Activated CD4-positive, alpha-beta T cell treated with anti-CD3 and anti-CD28 coated beads, Interleukin-2, Interleukin-4, amounts not matched to agents 100 ng/mL and 50 ng/mL, durations not matched to agents 16 hours and 8 hours (primary cell): ENCODE data around the gene CBY2.
A peak's percentile ranks its signal among the peaks of the same experiment; 100 is the strongest.

Experiments
- DNase-seq: peaks from one replicate; pipeline ENCODE4 v3.0.0-alpha.2; 2020; ENCODE audit warnings: low spot score

CBY2 gene

DNA sequence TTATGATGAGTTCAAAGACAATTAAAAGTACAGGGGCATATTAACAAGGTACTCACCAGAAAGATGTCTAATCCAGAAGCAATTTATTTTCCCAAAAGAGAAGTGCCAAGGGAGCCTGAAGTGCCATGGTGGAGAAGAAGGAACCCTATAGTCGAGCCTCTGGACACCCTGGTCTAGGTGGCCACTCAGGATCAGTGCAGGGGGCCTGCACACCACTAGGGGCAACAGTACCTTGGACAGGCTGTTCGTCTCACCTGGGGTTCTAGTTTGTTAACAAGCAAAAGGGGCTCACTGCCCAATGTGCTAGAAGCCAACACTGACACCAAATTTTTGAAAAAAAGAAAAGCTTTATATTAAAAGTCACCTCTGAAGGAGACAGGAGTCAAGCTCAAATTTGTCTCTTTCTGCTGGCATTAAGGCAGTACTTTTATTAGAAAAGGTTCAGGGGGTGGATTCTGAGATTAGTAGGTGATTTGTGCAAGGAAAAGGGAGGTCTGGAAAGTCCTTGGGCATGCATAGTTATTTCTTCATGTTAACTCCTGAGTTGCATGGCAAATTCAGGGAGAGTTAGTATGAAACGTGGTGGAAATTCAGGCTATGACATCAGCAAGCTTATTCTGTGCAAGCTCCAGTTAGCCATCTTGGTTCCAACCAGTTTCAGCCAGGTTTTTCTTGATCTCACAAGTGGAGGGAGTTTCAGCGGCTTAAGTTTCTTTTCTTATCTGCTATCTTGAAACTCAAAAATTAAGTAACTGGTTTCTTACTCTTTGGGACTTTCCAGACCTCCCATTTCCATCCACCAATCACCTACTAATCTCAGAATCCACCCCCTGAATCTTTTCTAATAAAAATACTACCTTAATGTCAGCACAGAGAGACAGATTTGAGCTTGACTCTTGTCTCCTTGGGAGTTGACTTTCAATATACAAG is 884 bp upstream of the CBY2 start:
- peak; percentile 68 for DNase-seq

DNA sequence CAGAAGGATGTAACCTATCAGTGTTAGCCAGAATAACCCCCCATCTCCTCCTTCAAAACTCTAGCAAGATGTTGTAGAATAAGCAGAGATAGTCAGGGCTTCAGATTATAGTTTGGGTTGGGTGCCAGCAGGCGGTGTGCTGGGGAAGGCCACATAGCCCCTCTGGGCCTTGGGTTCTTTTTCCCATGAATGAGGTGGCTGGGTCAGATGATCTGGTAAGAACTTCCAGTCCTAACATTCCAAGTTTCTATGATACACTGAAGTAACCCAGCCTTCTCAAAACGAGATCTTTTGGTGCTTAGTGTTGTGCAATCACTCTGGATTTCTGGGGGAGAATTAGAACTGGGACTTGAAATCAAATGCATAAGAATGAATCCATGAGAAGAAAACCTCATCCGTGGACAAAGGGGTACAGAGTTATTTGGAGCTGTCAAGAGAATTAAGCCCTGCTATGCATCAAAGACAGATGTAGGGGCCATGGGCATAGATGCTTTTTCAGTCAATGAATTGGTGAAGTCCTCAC is 810 bp downstream of the CBY2 start:
- DNase-seq = no peak

DNA sequence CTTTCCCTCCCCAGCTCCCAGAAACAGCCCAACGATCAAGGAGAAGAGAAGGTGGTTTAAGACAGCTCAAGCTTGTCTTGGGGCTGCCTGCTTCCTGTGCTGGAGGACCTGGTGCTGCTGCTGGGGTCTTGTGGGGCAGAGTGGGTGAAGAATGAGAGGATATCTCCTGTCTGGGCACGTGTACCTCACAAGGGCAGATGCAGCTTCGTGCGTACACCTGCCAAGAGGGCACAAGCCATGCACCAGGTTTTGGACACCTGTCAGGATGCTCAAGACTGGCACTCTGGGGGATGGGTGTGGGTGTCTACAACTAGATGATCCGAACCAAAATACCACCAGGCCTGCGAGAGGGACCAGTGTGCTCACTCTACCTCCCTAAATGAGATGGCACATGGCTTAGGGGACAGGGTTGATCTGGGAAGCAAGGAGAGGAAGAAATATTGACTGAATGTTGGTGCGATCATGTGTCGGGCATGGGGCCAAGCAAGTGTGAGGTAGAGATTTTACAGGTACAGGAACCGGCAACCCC is 2.2 kb downstream of the CBY2 start:
- no peak for DNase-seq

DNA sequence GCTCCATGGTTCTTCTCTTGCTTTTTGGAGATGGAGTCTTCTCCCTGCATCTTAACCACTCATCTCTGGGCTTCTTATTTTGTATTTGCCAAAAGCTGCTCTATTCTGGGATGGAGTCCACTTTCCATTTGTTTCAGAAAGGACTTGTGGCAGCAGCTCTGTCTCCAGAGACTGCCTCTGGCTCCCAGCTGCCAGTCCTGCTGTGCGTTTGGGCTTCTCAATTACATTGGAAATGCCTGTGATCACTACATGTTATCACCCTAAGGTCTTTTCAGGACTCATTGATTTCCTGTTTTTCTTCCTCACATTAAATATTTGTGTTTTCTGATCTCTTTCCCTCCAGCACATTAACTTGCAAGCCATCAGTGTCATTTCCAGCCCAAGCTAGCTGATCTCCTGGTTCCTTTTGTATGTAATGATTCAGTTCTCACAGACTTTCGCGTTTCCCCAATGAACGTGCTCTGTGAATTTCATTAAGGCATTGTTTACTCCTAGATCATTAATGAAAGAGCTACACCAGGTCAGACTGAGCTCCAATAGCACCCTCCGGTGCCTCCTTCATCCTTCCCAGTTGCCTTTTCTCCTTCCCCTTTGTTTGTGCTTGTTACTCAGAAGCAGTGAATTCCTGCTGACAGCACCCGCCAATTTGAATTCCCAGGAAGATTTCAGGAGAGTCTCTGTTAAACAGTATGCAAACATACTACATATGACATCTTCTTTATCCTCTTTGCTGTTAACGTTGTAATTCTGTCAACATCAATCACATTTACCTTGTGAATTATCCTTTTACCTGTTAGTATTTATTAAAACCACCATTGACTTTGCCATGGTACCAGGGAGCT is 3.0 kb downstream of the CBY2 start:
- no peak for DNase-seq

DNA sequence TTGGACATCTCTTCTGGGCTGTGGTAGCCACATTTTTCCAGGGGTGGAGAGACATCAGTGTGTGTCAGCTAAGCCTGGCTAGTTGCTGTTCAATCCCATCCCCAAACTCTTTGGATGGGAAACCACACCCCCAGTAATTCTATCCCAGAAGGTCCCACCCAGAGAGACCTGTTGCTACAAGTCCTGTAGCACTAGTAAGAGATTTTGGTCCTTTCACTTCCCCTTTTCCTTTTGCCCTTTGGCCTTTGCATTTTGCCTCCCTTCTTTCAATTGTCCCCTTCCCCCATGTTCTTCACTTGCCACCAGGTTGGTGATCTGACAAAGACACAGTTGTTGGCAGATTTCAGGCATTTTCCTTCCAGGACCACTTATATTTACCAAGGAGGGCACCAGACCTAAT is 3.8 kb downstream of the CBY2 start:
- no peak for DNase-seq

DNA sequence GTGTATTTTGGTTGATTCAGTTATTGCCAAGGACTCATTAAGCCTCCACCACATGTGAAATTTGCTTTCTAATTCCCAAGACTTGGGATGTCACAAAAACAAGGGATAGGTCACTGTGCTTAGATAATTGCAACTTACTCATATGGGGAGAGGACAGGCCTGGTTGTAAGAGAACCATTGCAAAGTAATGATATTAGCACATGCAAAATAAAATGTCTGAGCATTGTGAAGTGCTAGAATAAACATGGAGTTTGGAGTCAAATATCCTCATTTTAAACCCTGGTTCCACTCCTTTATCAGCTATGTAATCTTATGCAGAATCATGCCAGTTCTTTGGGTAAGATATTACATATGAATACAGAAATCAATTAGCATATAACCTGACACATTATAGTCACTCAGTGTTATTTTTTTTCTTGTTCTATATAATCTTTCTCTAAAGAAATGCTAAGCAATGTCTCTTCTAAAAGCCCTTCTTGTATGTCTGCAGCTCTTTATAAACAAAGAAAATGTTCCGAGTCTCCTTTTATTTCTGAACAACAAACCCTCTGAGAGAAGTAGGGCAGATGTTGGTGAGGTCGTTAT is 5.5 kb downstream of the CBY2 start:
- DNase-seq = no peak

DNA sequence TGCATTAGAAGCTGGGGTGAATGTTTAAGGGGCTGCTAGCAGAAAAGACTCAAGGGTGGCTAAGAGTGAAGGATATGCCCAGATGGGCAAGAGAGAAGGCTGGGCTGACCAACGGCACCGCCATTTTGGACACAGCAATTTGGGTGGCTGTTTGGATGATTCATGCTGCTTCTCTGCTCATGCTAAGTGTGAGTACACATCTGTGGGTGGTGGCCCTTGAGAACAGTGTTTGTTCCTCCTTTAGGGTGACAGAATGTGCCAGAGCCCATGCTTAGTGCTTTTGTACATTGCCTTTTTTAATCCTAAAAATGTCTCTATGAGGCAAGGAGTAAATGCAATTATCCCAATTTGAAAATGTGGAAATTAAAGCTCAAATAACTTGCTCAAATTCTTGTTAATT is 9.8 kb downstream of the CBY2 start:
- no peak for DNase-seq

DNA sequence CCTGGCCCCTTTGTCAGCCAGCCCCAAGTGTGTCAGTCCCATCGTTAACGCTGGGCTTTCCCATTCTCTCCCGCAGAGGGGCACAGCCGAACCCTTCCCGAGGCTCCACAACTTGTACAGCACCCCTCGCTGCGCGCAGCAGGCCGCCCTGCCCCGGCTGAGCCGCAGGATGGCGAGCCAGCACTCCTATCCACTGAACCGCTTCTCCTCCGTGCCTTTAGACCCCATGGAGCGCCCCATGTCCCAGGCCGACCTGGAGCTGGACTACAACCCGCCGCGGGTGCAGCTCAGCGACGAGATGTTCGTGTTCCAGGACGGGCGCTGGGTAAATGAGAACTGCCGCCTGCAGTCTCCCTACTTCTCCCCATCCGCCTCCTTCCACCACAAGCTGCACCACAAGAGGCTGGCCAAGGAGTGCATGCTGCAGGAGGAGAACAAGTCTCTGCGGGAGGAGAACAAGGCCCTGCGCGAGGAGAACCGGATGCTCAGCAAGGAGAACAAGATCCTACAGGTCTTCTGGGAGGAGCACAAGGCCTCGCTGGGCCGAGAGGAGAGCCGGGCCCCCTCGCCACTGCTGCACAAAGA is 11.1 kb downstream of the CBY2 start:
- DNase-seq = no peak

DNA sequence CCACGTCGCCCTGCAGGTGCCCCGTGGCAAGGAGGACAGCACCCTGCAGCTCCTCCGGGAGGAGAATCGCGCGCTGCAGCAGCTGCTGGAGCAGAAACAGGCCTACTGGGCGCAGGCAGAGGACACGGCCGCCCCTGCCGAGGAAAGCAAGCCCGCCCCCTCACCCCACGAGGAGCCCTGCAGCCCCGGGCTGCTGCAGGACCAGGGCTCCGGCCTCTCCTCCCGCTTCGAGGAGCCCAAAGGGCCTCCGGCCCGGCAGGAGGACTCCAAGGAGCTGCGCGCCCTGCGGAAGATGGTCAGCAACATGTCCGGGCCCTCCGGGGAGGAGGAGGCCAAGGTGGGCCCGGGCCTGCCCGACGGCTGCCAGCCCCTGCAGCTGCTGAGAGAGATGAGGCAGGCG is 11.6 kb downstream of the CBY2 start:
- no peak for DNase-seq

DNA sequence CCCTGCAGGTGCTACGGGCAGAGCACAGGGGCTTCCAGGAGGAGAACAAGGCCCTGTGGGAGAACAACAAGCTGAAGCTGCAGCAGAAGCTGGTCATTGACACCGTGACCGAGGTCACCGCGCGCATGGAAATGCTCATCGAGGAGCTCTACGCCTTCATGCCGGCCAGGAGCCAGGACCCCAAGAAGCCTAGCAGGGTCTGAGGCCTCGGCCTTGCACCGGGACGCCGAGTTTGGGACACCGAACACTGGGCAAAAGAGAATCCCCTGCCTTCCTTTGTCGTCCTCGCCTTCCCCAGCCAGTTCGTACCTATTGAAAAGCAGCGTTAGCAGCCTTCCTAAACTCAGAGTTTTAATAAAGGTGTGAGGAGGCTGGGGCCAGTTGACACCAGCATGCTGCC is 12.1 kb downstream of the CBY2 start:
- DNase-seq = no peak

DNA sequence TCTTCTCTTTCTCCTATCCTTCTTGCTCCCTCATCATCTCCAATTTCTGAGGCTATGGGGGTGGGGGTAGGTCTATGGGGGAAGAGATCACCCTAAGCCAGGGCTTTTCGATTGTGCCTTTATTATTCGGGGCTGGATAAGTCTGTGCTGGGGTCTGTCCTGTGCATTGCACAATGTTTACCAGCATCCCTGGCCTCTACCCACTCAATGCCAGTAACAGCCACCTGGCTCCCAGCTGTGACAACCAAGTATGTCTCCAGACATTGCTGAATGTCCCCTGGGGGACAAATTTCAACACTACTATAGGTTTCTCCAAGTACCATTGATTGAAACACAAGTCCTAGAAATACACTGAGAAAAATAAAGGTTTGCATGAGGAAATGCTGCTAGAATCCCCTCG is 13.2 kb downstream of the CBY2 start:
- DNase-seq = no peak

DNA sequence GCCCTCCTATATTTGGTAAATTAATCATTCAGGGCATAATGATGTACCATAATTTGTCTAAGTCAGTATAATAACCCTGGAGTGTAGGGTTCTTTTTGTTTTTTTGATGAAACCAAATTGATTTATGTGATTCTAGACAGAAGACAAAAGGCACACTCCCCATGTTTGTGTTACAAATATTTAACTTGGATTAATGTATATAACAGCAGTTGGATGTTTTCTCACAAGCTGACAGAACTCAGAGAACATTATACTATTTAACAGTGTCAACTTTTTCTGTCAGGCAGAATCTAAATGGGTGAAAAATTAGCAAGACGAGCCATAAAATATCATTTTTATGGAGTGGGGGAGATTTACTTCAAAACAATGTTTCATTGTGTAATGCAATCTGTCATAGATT is 15.2 kb downstream of the CBY2 start:
- DNase-seq = no peak

DNA sequence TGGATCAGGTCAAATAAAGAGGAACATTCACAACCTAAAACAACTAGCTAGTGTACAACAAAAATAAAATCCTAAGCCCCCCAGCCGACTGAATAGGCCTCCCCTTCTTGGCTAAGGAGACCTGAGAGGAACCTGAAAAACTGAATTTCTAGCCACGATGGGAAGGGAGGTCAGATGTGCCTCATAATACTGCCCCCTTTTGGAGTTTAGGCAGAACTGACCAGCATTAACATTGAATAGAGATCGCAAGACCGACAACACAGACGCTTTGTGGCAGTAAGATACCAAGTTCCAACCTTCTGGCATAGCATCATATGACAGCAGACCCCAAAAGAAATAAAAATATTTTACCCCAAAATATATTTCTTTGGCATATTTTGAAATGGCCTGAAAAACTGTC is 15.9 kb downstream of the CBY2 start:
- DNase-seq = peak; percentile 34

DNA sequence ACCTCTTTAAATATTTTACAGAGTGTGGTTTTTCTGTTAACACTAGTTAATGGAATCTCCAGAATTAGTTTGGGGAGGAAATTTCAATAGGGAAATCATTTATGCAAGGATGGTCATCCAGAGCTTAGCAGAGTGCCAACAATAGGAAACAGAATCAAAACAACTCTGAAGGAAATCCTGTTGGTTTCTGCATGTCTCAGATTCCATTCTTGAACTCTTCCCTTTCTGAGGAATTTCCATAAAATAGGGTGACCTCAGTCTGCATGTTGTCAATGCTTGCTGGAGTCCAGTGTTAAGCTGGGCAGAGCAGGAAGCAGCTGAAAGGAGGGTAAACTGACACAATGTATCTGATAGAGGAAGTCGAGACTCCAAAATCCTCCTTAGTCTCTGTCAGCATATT is 16.9 kb downstream of the CBY2 start:
- no peak for DNase-seq

DNA sequence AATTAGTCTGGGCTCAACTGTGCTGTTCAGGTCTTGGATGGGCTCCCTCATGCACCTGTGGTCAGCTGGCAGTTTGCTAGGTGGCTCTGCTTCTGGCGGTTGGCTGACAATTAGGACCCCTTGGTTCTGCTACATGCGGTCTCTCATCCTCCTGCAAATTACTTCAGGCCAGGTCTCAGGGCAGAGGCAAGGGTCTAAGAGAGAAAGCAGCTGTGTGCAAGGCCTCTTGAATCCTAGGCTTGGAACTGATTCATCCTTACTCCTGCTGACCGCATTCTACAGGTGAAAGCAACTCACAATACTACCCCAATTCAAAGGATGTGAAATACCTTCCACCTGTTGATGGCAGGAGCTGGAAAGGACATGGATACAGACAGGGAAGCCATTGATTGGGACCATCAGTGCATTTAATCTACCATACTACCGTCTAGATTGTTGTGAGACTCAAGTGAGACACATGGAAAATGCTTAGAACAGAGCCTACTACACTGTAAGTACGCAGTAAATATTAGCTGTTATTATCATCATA is 19.1 kb downstream of the CBY2 start:
- no peak for DNase-seq

DNA sequence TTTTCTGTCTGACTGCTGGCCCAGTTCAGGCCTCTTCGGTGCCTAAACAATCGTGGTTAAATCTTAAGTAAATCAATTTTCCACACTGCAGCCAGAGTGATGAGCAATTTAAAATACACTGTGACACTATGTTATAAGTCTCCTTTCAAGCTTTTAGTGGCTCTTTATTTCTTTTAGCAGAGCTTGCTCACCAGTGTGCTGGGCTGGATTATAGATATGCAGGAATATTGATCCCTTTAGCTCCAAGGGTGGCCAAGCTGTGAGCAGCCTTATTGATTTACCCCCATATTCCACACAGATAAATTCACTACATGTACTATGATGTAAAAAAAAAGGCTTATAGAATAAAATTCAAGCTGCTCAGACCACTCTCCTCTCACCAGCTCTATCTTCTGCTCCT is 21.7 kb downstream of the CBY2 start:
- no peak for DNase-seq

DNA sequence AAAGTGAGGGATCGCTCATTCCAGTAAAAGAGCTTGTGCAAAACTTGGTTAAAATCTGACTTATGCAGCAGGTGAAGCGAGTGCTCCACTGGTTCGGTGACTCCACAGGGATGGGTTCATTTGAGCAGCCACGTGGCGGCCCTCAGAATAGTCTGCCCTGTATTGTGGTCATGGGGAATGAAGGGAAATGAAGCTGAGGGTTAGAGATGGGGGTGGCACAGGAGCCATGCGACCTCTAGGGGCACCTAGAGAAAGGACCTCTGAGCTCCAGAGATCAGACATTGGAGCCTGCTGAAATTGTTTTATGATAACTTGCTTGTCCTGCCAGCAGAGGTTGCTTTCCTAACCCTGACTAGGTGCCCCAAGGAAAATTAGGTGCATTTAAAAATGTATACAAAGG is 26.6 kb downstream of the CBY2 start:
- DNase-seq = peak; percentile 15

DNA sequence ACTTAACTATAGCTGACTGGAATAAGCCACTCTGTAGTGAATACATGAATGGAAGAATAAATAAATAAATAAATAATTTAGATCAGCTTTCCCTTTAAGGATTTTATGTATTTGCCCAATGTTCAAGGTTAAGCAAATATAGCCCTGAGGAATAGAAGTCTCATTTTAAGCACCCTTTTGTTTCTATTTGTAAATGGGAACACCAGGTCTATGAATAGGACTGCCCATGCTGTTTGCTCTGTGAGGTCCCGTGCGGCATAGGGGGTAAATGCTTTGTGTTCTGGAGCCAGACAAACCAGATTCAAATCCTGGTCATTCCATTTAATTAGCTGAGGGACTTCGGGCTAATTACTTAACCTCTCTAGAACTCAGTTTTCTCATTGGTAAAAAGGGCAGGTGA is 29.3 kb downstream of the CBY2 start:
- no peak for DNase-seq

DNA sequence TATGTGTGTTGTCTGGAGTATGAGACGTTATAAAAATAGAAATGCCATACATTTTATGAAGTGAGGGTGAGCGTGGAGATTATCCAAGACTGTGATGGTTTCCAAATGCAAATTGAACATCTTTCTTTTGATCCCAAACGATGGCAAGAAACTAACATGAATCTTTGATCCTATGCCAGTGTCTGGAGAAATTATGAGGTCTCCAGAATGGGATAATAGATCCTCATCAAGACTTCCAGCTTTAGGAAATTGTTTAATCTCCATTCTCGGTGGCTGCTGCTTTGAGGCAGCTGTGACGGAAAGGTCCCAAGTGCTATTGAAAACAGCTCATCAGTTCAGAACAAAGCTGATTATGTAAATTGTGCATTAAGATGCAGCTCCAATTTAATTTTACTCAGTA is 30.8 kb downstream of the CBY2 start:
- DNase-seq = no peak

DNA sequence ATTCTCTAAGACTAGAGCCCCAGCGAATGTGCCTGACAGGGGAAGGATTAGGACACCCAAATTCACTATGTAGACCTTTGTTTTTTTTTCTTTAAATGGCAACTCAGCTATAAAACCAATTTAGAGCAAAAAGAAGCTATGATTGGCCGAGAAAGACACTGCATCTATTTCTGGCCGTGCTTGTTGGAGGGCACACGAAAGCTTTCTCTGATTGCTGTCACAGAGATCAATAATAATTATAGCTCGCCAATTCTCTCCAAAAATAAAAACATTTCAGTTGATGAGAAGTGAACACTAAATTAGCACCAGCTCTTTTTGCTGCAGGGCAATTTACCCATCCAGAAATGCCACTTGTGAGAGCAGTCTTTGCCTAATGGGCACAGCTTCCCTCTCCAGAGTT is 31.2 kb downstream of the CBY2 start:
- DNase-seq = no peak

DNA sequence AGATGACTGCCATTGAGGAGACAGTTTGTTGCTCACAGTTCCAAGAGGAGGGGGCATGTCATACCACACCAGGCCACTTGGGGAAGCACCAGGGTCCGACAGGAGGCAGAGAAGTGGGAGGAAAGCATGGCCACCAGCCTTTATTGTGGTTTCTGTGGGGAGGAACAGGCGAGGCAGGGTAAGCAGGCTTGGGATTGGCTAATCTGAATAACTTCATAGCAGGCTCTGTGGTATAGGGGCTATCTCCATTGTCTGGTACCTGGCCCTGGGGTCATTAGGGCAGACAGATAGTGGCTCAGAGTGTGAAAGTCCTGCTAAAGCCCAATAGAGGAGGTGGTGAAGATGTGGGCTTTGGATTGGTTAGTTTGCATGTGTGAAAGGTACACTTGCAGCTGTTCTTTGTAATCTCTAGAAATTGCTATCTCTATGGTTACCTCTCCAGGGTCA is 35.5 kb downstream of the CBY2 start:
- peak; percentile 23 for DNase-seq

DNA sequence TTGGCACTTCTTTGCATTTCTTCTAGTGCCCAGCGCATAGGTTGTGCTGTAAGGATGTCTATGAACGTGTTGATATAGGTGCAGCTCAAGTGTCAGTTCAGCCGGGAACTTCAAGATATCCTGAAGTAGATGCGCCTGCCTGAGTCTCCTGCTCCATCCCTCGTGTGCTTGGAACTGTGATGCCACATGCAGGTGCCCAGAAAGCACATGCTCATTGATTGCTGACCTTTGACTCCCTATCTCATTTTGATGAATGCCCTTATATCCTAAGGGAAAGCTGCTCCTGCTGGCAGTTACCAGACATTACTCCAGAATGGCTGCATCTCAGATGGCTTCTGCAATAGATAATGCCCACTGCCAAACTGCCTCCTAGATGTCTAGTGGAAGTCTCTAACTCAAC is 40.9 kb downstream of the CBY2 start:
- no peak for DNase-seq
